Transverse colon (tissue), 4 donors: ENCODE measurements around the gene RETSAT. TPM values are rescaled to one million over a fixed set of nuclear protein-coding genes. Genes with fewer than 3 reads are reported as not detected.

Experiments
- DNase-seq: peaks from one replicate; pipeline ENCODE4 v3.0.0-alpha.2; 2019
- H3K27ac ChIP-seq, 4 donors: fragments of 200-600 bp; sonication (generic); 2 replicates each; pipeline ENCODE4 v1.5.1; 2016 to 2018; ENCODE audit warnings: inconsistent platforms in 4 of 4
- H3K27me3 ChIP-seq: fragments of 200-600 bp; sonication (generic); 2 replicates; pipeline ENCODE4 v1.5.1; 2017; ENCODE audit warnings: inconsistent platforms
- H3K36me3 ChIP-seq, 4 donors: fragments of 200-600 bp; sonication (generic); 2 replicates each; pipeline ENCODE4 v1.5.1; 2017 to 2019; ENCODE audit warnings: inconsistent platforms in 4 of 4
- H3K4me1 ChIP-seq, 4 donors: fragments of 200-600 bp; sonication (generic); 2 replicates each; pipeline ENCODE4 v1.5.1; 2017 to 2020; ENCODE audit warnings: inconsistent platforms in 4 of 4
- H3K4me3 ChIP-seq, 4 donors: fragments of 200-600 bp; sonication (generic); 1 replicate in 1 of 4; 2 replicates in 3 of 4; pipeline versions ENCODE4 v1.5.1 to v1.6.1; 2017 to 2019; ENCODE audit warnings: inconsistent platforms in 4 of 4
- H3K9me3 ChIP-seq, 2 donors: fragments of 200-600 bp; sonication (generic); 2 replicates each; pipeline ENCODE4 v1.5.1; 2017 to 2019; ENCODE audit warnings: inconsistent platforms in 2 of 2
- EP300 ChIP-seq: sonication (generic); formaldehyde crosslinking; IDR thresholded peaks from one replicate; pipeline ENCODE4 v1.6.1; 2017; ENCODE audit warnings: antibody characterized with exemption, low read depth
- POLR2A ChIP-seq: fragments of 450-650 bp; IDR thresholded peaks from one replicate; pipeline ENCODE4 v1.6.1; 2016; ENCODE audit warnings: antibody characterized with exemption, mild to moderate bottlenecking, moderate library complexity
- POLR2AphosphoS5 ChIP-seq, 3 donors: sonication (generic); formaldehyde crosslinking; IDR thresholded peaks; one replicate each; pipeline ENCODE4 v1.6.1; 2016; ENCODE audit warnings: antibody characterized with exemption in 3 of 3
- WGBS, 2 donors: methylation state at CpG; one replicate each; pipeline ENCODE4 v1.1.5; 2018; ENCODE audit warnings: low coverage in 1 of 2; 5-methylcytosine and 5-hydroxymethylcytosine counted together
- in situ Hi-C, 4 donors: fragments of 200-750 bp; cut with MboI; loops; one replicate each; pipeline versions ENCODE4 v1.15.0 to v1.15.1; 2017; ENCODE audit warnings: low sequenced_read_pairs in 3 of 4, low pct_ligation_motif_present in 1 of 4, low pct_unique_long_range_greater_than_20kb in 1 of 4
- intact Hi-C: fragments of 100-400 bp; cut with DNase I; formaldehyde crosslinking; loops from one replicate; pipeline ENCODE4 v1.15.1; 2023; ENCODE audit warnings: low total_unique reads
- total RNA-seq, 4 donors: library from RNA; depleted of rRNA; stranded (reverse); fragments of >200 nt; gene quantifications; one replicate each; pipeline ENCODE4 v1.1.0, GENCODE V29; 2016
- TF ChIP-seq, protein P1 (sequence below), 5 experiments: fragments of 200-600 bp in 3 of 5; fragments of 450-650 bp in 2 of 5; sonication (generic) in 3 of 5; IDR thresholded peaks; 1 replicate in 2 of 5; 2 replicates in 3 of 5; pipeline ENCODE4 v1.5.1; 2016 to 2017; ENCODE audit warnings: antibody characterized with exemption in 5 of 5, inconsistent platforms in 3 of 5, mild to moderate bottlenecking in 2 of 5, moderate library complexity in 1 of 5

Gene RETSAT
- total RNA-seq, 4 donors from 2014 or later, result 109 to 638 (median 330) TPM

GRCh38 chr2:85355521-85355920 lies 1.2 kb upstream of the RETSAT start:
- no peak for TF ChIP-seq POLR2AphosphoS5 (IDR thresholded peaks at IDR 0.05)
- TF ChIP-seq EP300, result no peak
- TF ChIP-seq, protein P1, sequence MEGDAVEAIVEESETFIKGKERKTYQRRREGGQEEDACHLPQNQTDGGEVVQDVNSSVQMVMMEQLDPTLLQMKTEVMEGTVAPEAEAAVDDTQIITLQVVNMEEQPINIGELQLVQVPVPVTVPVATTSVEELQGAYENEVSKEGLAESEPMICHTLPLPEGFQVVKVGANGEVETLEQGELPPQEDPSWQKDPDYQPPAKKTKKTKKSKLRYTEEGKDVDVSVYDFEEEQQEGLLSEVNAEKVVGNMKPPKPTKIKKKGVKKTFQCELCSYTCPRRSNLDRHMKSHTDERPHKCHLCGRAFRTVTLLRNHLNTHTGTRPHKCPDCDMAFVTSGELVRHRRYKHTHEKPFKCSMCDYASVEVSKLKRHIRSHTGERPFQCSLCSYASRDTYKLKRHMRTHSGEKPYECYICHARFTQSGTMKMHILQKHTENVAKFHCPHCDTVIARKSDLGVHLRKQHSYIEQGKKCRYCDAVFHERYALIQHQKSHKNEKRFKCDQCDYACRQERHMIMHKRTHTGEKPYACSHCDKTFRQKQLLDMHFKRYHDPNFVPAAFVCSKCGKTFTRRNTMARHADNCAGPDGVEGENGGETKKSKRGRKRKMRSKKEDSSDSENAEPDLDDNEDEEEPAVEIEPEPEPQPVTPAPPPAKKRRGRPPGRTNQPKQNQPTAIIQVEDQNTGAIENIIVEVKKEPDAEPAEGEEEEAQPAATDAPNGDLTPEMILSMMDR (IDR thresholded peaks at IDR 0.05), result no peak
- TF ChIP-seq POLR2A, result no peak
- in situ Hi-C loops (no loop called here), intact Hi-C loops (no loop called here)
- peaks cover 0 to 14% (median 5%) of the 10 kb centered on the region in 4 donors for H3K36me3 ChIP-seq
- H3K9me3 ChIP-seq, result no peaks in the 10 kb centered on the region
- no peaks in the 10 kb centered on the region for H3K27me3 ChIP-seq
- 40 to 82% methylated on average over 1 to 3 of the region's 3 CpGs for WGBS, 2 donors
- peaks cover 7 to 30% (median 20%) of the 10 kb centered on the region in 4 donors for H3K4me1 ChIP-seq
- DNase-seq, result no peak
- H3K27ac ChIP-seq, result peak overlapping the region in 3 of 4 donors; percentile 92 to 95 (median 94)
- H3K4me3 ChIP-seq, result peak overlapping the region in 3 of 4 donors; percentile 64 to 72 (median 65)

- in situ Hi-C loops (no loop called here), intact Hi-C loops (no loop called here)
- Histone ChIP-seq H3K27ac (peak overlapping the region; percentile 92 to 95 (median 94)), H3K27me3 (no peaks in the 10 kb centered on the region), H3K4me1 (peaks cover 7 to 30% (median 20%) of the 10 kb centered on the region in 4 donors), H3K4me3 (peak overlapping the region; percentile 64 to 77 (median 68)), H3K36me3 (peaks cover 0 to 18% (median 7%) of the 10 kb centered on the region in 4 donors), H3K9me3 (no peaks in the 10 kb centered on the region)
- WGBS, 2 donors, result 11% methylated on average over 10 of the region's 10 CpGs; no CpG with 5 or more reads in 1 of the 2 donors
- DNase-seq, result no peak
- TF ChIP-seq, protein P1 (IDR thresholded peaks at IDR 0.05), result no peak
- no peak for TF ChIP-seq EP300
- TF ChIP-seq POLR2AphosphoS5 (IDR thresholded peaks at IDR 0.05), result no peak
- TF ChIP-seq POLR2A, result no peak
These were observed 714 bp upstream of the RETSAT start for GRCh38 chr2:85355073-85355410.

GRCh38 chr2:85353876-85354285 lies 447 bp downstream of the RETSAT start:
- Histone ChIP-seq H3K27ac (peak overlapping the region; percentile 92 to 95 (median 94)), H3K4me1 (peaks cover 7 to 30% (median 20%) of the 10 kb centered on the region in 4 donors), H3K4me3 (peak overlapping the region; percentile 64 to 73 (median 68)), H3K27me3 (no peaks in the 10 kb centered on the region), H3K36me3 (peaks cover 0 to 28% (median 12%) of the 10 kb centered on the region in 4 donors), H3K9me3 (no peaks in the 10 kb centered on the region)
- WGBS, 2 donors, result 0 to 7% methylated on average over 4 to 16 of the region's 16 CpGs
- intact Hi-C loops, result no loop called here
- TF ChIP-seq EP300, result no peak
- peak in 1 of 3 donors; percentile 7 for TF ChIP-seq POLR2AphosphoS5 (IDR thresholded peaks at IDR 0.05)
- peak; percentile 84 for DNase-seq
- in situ Hi-C loops, result no loop called here

DNA sequence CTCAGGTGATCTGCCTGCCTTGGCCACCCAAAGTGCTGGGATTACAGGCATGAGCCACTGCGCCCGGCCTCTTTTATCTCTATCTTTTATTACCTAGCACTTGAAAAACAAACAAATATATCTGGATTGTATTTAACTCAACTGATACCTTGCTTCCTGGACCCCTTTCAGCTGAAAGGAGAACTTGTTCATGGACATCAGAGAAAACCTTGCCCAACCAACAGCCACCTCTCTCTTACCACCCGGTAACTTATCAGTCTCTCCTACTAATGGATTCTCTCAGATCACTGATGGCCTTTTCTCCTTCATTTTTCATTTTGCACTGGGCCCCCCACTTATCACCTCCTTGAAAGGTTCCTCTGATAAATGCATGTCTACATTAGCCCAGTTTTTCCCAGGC lies 6.7 kb downstream of the RETSAT start:
- H3K27me3 ChIP-seq, result no peaks in the 10 kb centered on the region
- in situ Hi-C loops (no loop called here), intact Hi-C loops (no loop called here)
- H3K4me1 ChIP-seq, result peaks cover 1 to 3% (median 2%) of the 10 kb centered on the region in 4 donors
- TF ChIP-seq POLR2A, result no peak
- TF ChIP-seq POLR2AphosphoS5 (IDR thresholded peaks at IDR 0.05), result no peak
- TF ChIP-seq EP300, result no peak
- TF ChIP-seq, protein P1 (IDR thresholded peaks at IDR 0.05), result no peak
- H3K27ac ChIP-seq, result no peak overlapping the region
- H3K9me3 ChIP-seq, result no peaks in the 10 kb centered on the region
- 54 to 60% methylated on average over 3 of the region's 3 CpGs for WGBS, 2 donors
- H3K4me3 ChIP-seq, result no peak overlapping the region
- H3K36me3 ChIP-seq, result peaks cover 0 to 52% (median 22%) of the 10 kb centered on the region in 4 donors
- DNase-seq, result no peak
